Uterus (tissue), 4 donors: ENCODE data around the gene DLG3. TPM values are rescaled to one million over a fixed set of nuclear protein-coding genes. Genes with fewer than 3 reads are reported as not detected.

ENCODE experiments used
- DNase-seq, 2 donors: peaks; one replicate each; pipeline ENCODE4 v3.0.0-alpha.2; 2019 to 2020
- H3K27ac ChIP-seq, 2 donors: fragments of 200-600 bp; sonication (generic); 1 replicate in 1 of 2; 2 replicates in 1 of 2; pipeline ENCODE4 v1.5.1; 2016 to 2018
- H3K27me3 ChIP-seq, 2 donors: fragments of 200-600 bp; sonication (generic); one replicate each; pipeline ENCODE4 v1.5.1; 2018 to 2019; ENCODE audit warnings: control low read depth in 1 of 2
- H3K36me3 ChIP-seq, 2 donors: fragments of 200-600 bp; sonication (generic); one replicate each; pipeline ENCODE4 v1.5.1; 2019; ENCODE audit warnings: control low read depth in 1 of 2
- H3K4me1 ChIP-seq, 2 donors: fragments of 200-600 bp; sonication (generic); one replicate each; pipeline ENCODE4 v1.5.1; 2018 to 2019; ENCODE audit warnings: control low read depth in 1 of 2
- H3K4me3 ChIP-seq, 2 donors: fragments of 200-600 bp; sonication (generic); 1 replicate in 1 of 2; 2 replicates in 1 of 2; pipeline ENCODE4 v1.5.1; 2018 to 2019; ENCODE audit warnings: mild to moderate bottlenecking in 1 of 2
- H3K9me3 ChIP-seq, 2 donors: fragments of 200-600 bp; sonication (generic); one replicate each; pipeline ENCODE4 v1.5.1; 2019; ENCODE audit warnings: control low read depth in 1 of 2
- POLR2A ChIP-seq, 2 donors: fragments of 450-650 bp; IDR thresholded peaks; one replicate each; pipeline ENCODE4 v1.6.1; 2016; ENCODE audit warnings: antibody characterized with exemption in 2 of 2, mild to moderate bottlenecking in 1 of 2, moderate library complexity in 1 of 2
- intact Hi-C: fragments of 100-400 bp; cut with DNase I; formaldehyde crosslinking; loops from one replicate; pipeline ENCODE4 v1.15.1; 2023; ENCODE audit warnings: low total_unique reads
- total RNA-seq, 4 donors: library from RNA; depleted of rRNA in 3 of 4; stranded (reverse); fragments of >200 nt in 3 of 4; gene quantifications; one replicate each; pipeline versions ENCODE4 v1.1.0 to v1.2.4, GENCODE V29; 2014 to 2023
- TF ChIP-seq, protein P1 (sequence below), 4 experiments: fragments of 200-600 bp in 2 of 4; fragments of 450-650 bp in 2 of 4; sonication (generic) in 2 of 4; IDR thresholded peaks; one replicate each; pipeline ENCODE4 v1.5.1; 2016 to 2019; ENCODE audit warnings: antibody characterized with exemption in 4 of 4, mild to moderate bottlenecking in 2 of 4, moderate library complexity in 1 of 4
- donor health status: DM: yes; HTN: yes; CAD: no.

The DLG3 gene
- total RNA-seq, 4 donors from 2014 or later = 4.9 to 72.6 (median 33.5) TPM

DNA sequence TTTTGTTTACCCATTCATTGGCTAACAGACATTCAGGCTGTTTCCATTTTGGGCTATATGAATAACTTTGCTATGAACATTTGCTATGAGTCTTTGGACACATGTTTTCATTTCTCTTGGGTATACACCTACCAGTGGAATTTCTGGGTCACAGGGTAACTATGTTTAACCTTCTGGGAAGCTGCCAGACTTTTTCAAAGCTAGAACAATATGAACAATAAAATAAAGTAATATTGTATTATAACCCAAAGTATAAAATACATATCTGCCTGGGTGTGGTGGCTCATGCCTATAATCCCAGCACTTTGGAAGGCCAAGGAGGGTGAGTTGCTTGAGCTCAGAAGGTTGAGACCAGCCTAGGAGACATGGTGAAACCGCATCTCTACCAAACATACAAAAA, 90.6 kb downstream of the DLG3 start:
- no peak for TF ChIP-seq POLR2A (IDR thresholded peaks at IDR 0.05)
- TF ChIP-seq, protein P1, sequence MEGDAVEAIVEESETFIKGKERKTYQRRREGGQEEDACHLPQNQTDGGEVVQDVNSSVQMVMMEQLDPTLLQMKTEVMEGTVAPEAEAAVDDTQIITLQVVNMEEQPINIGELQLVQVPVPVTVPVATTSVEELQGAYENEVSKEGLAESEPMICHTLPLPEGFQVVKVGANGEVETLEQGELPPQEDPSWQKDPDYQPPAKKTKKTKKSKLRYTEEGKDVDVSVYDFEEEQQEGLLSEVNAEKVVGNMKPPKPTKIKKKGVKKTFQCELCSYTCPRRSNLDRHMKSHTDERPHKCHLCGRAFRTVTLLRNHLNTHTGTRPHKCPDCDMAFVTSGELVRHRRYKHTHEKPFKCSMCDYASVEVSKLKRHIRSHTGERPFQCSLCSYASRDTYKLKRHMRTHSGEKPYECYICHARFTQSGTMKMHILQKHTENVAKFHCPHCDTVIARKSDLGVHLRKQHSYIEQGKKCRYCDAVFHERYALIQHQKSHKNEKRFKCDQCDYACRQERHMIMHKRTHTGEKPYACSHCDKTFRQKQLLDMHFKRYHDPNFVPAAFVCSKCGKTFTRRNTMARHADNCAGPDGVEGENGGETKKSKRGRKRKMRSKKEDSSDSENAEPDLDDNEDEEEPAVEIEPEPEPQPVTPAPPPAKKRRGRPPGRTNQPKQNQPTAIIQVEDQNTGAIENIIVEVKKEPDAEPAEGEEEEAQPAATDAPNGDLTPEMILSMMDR (IDR thresholded peaks at IDR 0.05) = no peak
- Histone ChIP-seq H3K27me3 (no peaks in the 10 kb centered on the region), H3K36me3 (no peaks in the 10 kb centered on the region), H3K4me1 (no peaks in the 10 kb centered on the region), H3K4me3 (no peak overlapping the region), H3K9me3 (no peaks in the 10 kb centered on the region), H3K27ac (no peak overlapping the region)
- intact Hi-C loops = no loop called here
- no peak for DNase-seq

DNA sequence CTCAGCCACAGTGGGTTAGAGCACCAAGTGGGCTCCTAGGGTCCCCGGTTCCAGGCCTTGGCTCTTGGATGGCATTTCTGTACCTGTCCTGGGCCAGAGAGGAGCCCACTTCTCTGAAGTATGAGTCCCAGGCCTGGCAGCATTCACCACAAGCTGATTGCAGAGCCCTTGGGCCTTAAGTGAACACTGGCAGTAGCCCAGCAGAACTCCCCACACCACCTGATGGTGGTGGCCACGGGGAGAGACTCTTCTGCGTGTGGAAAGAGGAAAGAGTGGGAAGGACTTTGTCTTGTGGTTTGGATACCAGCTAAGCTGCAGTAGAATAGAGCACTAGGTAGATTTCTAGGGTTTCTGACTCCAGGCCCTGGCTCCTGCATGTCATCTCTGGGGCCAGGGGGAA, 104.8 kb downstream of the DLG3 start:
- no peak for DNase-seq
- Histone ChIP-seq H3K4me3 (no peak overlapping the region), H3K27ac (no peak overlapping the region), H3K9me3 (no peaks in the 10 kb centered on the region), H3K36me3 (no peaks in the 10 kb centered on the region), H3K4me1 (no peaks in the 10 kb centered on the region), H3K27me3 (no peaks in the 10 kb centered on the region)
- intact Hi-C loops = no loop called here
- TF ChIP-seq, protein P1 (IDR thresholded peaks at IDR 0.05) = no peak
- no peak for TF ChIP-seq POLR2A (IDR thresholded peaks at IDR 0.05)

DNA sequence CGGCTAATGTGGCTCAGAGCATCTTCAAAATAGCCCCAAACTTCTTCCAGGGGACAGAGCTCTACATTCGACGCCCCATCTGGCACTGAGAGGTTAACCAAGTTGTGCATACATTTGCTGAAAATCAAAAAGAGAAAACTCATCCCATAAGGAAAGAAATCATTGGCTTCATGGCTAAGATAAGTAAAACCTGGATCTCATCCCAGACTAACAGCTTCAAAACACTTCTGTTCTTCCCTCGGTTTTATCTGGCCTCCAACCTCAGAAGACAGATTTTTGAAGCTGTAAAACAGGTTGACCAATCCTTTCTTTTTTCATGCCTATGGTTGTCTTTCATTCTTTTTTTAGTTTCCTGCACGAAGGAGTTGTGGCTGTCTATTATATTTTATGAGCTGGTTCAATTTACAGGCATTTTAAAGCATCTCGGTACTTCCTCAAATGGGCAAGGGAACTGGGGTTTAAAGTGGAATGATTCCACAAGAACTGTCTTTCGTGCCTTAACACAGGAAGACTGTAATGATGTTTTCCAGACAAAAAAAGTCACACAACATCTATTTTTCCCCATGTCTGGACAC, 107.6 kb downstream of the DLG3 start:
- H3K4me1 ChIP-seq = no peaks in the 10 kb centered on the region
- H3K27ac ChIP-seq = no peak overlapping the region
- H3K27me3 ChIP-seq = no peaks in the 10 kb centered on the region
- no peaks in the 10 kb centered on the region for H3K36me3 ChIP-seq
- no peak for DNase-seq
- H3K9me3 ChIP-seq = no peaks in the 10 kb centered on the region
- no peak overlapping the region for H3K4me3 ChIP-seq
- TF ChIP-seq, protein P1 (IDR thresholded peaks at IDR 0.05) = no peak
- TF ChIP-seq POLR2A (IDR thresholded peaks at IDR 0.05) = no peak
- intact Hi-C loops = no loop called here

DNA sequence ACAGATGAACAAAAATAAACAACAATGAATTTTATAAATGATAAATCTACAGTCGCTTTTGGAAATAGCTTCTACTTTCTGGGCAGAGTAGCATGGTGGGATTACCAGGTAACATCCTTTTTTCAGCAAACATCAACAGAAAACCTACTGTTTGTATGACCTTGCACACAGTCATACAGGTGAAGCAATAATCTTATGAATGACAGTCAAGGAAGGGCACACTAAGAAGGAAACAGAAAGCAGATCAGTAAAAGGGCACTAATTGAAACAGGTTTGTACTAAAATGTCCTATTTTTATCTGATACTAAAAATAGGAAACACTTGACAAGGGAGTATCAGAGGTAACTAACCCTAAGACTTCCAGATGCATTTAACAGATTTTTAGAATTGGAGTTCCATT, 108.9 kb downstream of the DLG3 start:
- H3K36me3 ChIP-seq = no peaks in the 10 kb centered on the region
- no peak overlapping the region for H3K27ac ChIP-seq
- intact Hi-C loops = no loop called here
- H3K4me1 ChIP-seq = no peaks in the 10 kb centered on the region
- DNase-seq = no peak
- TF ChIP-seq POLR2A (IDR thresholded peaks at IDR 0.05) = no peak
- TF ChIP-seq, protein P1 (IDR thresholded peaks at IDR 0.05) = no peak
- no peak overlapping the region for H3K4me3 ChIP-seq
- H3K9me3 ChIP-seq = no peaks in the 10 kb centered on the region
- H3K27me3 ChIP-seq = no peaks in the 10 kb centered on the region

DNA sequence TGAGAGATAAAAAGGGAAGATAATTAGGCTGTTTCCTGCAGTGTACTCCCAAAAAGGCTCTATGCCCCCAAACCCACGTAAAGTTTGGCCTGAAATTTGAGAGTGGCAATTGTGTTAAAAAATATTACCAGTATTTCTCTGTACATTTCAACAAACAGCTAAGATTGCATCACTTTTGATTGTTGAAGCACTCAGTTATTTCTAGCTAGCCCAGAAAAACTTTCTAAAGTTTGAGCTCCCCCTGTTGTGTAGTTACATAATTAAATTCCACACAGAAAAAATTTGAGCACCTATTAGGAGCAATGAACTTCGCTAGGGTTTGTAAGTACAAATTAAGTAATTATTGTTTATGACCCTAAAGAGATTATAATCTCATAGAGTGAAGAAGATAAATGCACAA, 109.4 kb downstream of the DLG3 start:
- no peak overlapping the region for H3K4me3 ChIP-seq
- no peaks in the 10 kb centered on the region for H3K9me3 ChIP-seq
- intact Hi-C loops = no loop called here
- no peaks in the 10 kb centered on the region for H3K4me1 ChIP-seq
- TF ChIP-seq POLR2A (IDR thresholded peaks at IDR 0.05) = no peak
- TF ChIP-seq, protein P1 (IDR thresholded peaks at IDR 0.05) = peak; percentile 17 to 36 (median 25)
- no peak for DNase-seq
- H3K27ac ChIP-seq = no peak overlapping the region
- no peaks in the 10 kb centered on the region for H3K27me3 ChIP-seq
- no peaks in the 10 kb centered on the region for H3K36me3 ChIP-seq
